Spleen (tissue), 7 donors: Measurements from ENCODE around the gene EGFR.

Experiments
- CTCF ChIP-seq, 11 experiments: fragments of 200-600 bp in 7 of 11; fragments of 450-650 bp in 4 of 11; sonication (generic) in 4 of 11; IDR thresholded peaks in 8 of 11; conservative IDR thresholded peaks in 3 of 11; 1 replicate in 7 of 11; 2 replicates in 4 of 11; pipeline versions ENCODE4 v1.4.0 to v1.8.0; 2016 to 2021; ENCODE audit warnings: antibody characterized with exemption in 11 of 11, inconsistent platforms in 4 of 11, mild to moderate bottlenecking in 1 of 11
- POLR2AphosphoS5 ChIP-seq, 3 donors: sonication (generic); formaldehyde crosslinking; IDR thresholded peaks; one replicate each; pipeline ENCODE4 v1.5.1; 2017; ENCODE audit warnings: antibody characterized with exemption in 3 of 3
- donor health status: DM: no; HTN: no; CAD: no; lungs with moderate emphysema.
- donor health status: DM: no; HTN: no; CAD: no.
- donor health status: DM: no; HTN: no; CAD: no.

GRCh38 chr7:55066938-55067337 lies 48.1 kb downstream of the EGFR start:
- TF ChIP-seq CTCF (IDR thresholded peaks at IDR 0.05 in 8 of 11, conservative IDR thresholded peaks at IDR 0.05 in 3 of 11) (no peak), POLR2AphosphoS5 (IDR thresholded peaks at IDR 0.05) (no peak)
